GM23338 (cell line): ENCODE data around the gene GUCY1A2. TPM values are rescaled to one million over a fixed set of nuclear protein-coding genes. Genes with fewer than 3 reads are reported as not detected.

ENCODE experiments used
- ATAC-seq: fragments of 200-7000 bp; cut with Tn5 transposase; 3 replicates; pipeline ENCODE4 v1.9.1; 2020
- DNase-seq: peaks from one replicate; pipeline ENCODE4 v3.0.0-alpha.2; 2015; ENCODE audit warnings: low spot score
- H2AFZ ChIP-seq: fragments of 200-600 bp; sonication (generic); 2 replicates; pipeline ENCODE4 v1.8.0; 2016; ENCODE audit warnings: antibody characterized with exemption, mild to moderate bottlenecking, moderate library complexity
- H3F3A ChIP-seq: fragments of 200-600 bp; sonication (generic); replicated peaks from 2 replicates; pipeline ENCODE4 v1.8.0; 2017; ENCODE audit warnings: antibody characterized with exemption, mixed run types, low read depth
- H3K27ac ChIP-seq: fragments of 200-600 bp; sonication (generic); 2 replicates; pipeline ENCODE4 v1.6.1; 2016; ENCODE audit warnings: low read depth
- H3K27me3 ChIP-seq: fragments of 200-600 bp; sonication (generic); 2 replicates; pipeline ENCODE4 v1.8.0; 2016; ENCODE audit warnings: mild to moderate bottlenecking, mixed run types, moderate library complexity; ENCODE audit not compliant: insufficient read depth
- H3K36me3 ChIP-seq: fragments of 200-600 bp; sonication (generic); 2 replicates; pipeline ENCODE4 v1.8.0; 2016; ENCODE audit warnings: mild to moderate bottlenecking; ENCODE audit not compliant: insufficient read depth
- H3K4me1 ChIP-seq: fragments of 200-600 bp; sonication (generic); 2 replicates; pipeline ENCODE4 v1.8.0; 2016; ENCODE audit warnings: mild to moderate bottlenecking, moderate library complexity; ENCODE audit not compliant: insufficient read depth
- H3K4me2 ChIP-seq: fragments of 200-600 bp; sonication (generic); 2 replicates; pipeline ENCODE4 v1.7.1; 2017; ENCODE audit warnings: mixed run types
- H3K4me3 ChIP-seq: fragments of 200-600 bp; sonication (generic); 2 replicates; pipeline ENCODE4 v1.6.1; 2016; ENCODE audit warnings: mixed run types
- H3K79me2 ChIP-seq: fragments of 200-600 bp; sonication (generic); replicated peaks from 2 replicates; pipeline ENCODE4 v1.8.0; 2017; ENCODE audit warnings: mild to moderate bottlenecking; ENCODE audit not compliant: insufficient read depth
- H3K9me2 ChIP-seq: fragments of 200-600 bp; sonication (generic); 2 replicates; pipeline ENCODE4 v1.8.0; 2017; ENCODE audit not compliant: insufficient read depth
- H4K20me1 ChIP-seq: fragments of 200-600 bp; sonication (generic); replicated peaks from 2 replicates; pipeline ENCODE4 v1.8.0; 2017; ENCODE audit warnings: mild to moderate bottlenecking; ENCODE audit not compliant: insufficient read depth
- H3K27ac Mint-ChIP-seq: 2 replicates; pipeline ENCODE4 v1.8.0; 2020; ENCODE audit warnings: inconsistent platforms, mild to moderate bottlenecking, moderate library complexity, mixed read lengths
- H3K27me3 Mint-ChIP-seq: 3 replicates; pipeline ENCODE4 v1.8.0; 2022; ENCODE audit warnings: low read depth, mild to moderate bottlenecking, moderate library complexity, mixed read lengths, inconsistent platforms; ENCODE audit not compliant: insufficient read depth, poor library complexity
- H3K36me3 Mint-ChIP-seq: 3 replicates; pipeline ENCODE4 v1.8.0; 2021; ENCODE audit warnings: low read depth, mild to moderate bottlenecking, inconsistent platforms, moderate library complexity, mixed read lengths
- H3K4me1 Mint-ChIP-seq: 3 replicates; pipeline ENCODE4 v1.8.0; 2020; ENCODE audit warnings: mild to moderate bottlenecking, inconsistent platforms, mixed read lengths
- H3K4me3 Mint-ChIP-seq: 3 replicates; pipeline ENCODE4 v1.8.0; 2021; ENCODE audit warnings: moderate library complexity, mild to moderate bottlenecking, inconsistent platforms, mixed read lengths
- H3K9me3 Mint-ChIP-seq: 3 replicates; pipeline ENCODE4 v1.8.0; 2020; ENCODE audit warnings: moderate library complexity, mild to moderate bottlenecking, inconsistent platforms, mixed read lengths
- CTCF ChIP-seq, 2 experiments: fragments of 200-600 bp in 1 of 2; sonication (generic) in 1 of 2; conservative IDR thresholded peaks; 2 replicates each; pipeline versions ENCODE4 v1.5.1 to v1.6.1; 2016 to 2017; ENCODE audit warnings: antibody characterized with exemption in 2 of 2, low read depth in 2 of 2, mild to moderate bottlenecking in 2 of 2, moderate library complexity in 1 of 2
- EZH2phosphoT487 ChIP-seq: fragments of 200-600 bp; sonication (generic); IDR thresholded peaks from one replicate; pipeline ENCODE4 v1.8.1; 2018; ENCODE audit warnings: antibody characterized with exemption; ENCODE audit not compliant: unreplicated experiment
- JUNB ChIP-seq: IDR thresholded peaks from one replicate; pipeline ENCODE4 v1.6.1; 2016; ENCODE audit warnings: antibody characterized with exemption; ENCODE audit not compliant: unreplicated experiment
- NANOG ChIP-seq: IDR thresholded peaks from 2 replicates; pipeline ENCODE4 v1.6.1; 2016; ENCODE audit warnings: antibody characterized with exemption, borderline replicate concordance
- REST ChIP-seq: IDR thresholded peaks from one replicate; pipeline ENCODE4 v1.6.1; 2018; ENCODE audit warnings: antibody characterized with exemption; ENCODE audit not compliant: unreplicated experiment
- ZNF331 ChIP-seq: fragments of 250-450 bp; sonication (Bioruptor Pico); IDR thresholded peaks from 2 replicates; pipeline ENCODE4 v1.5.0; 2020; ENCODE audit warnings: low read depth, mild to moderate bottlenecking, moderate library complexity
- polyA plus RNA-seq: library from polyadenylated mRNA; unstranded; fragments of >200 nt; fragmentation: Nextera tagmentation; extraction: Ambion mirVana; gene quantifications from 2 replicates; pipeline ENCODE4 v1.2.1, GENCODE V29; 2016
- total RNA-seq: library from RNA; depleted of rRNA; stranded (reverse); fragments of >200 nt; shearing (Covaris generic); gene quantifications from 2 replicates; pipeline ENCODE4 v1.2.3, GENCODE V29; 2014

GUCY1A2 gene
- total and polyA plus RNA-seq, 2 experiments from 2014 or later = 0.36 to 1.4 TPM

DNA sequence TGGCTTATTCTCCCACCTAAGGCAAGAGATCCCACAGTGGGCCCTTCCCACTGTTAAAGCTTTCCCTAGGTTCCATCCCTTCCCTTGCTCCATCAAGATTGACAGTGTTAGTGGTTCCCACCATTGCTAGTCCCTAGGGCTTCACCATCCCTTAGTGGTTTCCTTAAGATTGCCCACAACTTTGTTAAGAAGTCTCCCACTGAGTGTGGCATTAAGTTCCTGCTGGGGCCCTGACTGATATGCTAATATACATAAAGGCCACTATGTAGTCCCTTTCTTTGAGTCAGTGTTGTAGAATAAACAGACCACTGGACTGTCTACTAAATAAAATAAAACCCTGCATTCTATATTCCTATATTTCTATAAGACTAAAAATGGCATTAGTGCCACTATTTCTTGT lies 176.1 kb downstream of the GUCY1A2 start:
- H3K4me3 Mint-ChIP-seq = no peak overlapping the region
- no peak overlapping the region for H2AFZ ChIP-seq
- H3K27me3 Mint-ChIP-seq = peaks cover 2% of the 10 kb centered on the region
- no peaks in the 10 kb centered on the region; the same call in 2 of the 3 replicates for H3K4me1 Mint-ChIP-seq
- no peak overlapping the region for H3K4me2 ChIP-seq
- no peaks in the 10 kb centered on the region for H3K36me3 ChIP-seq
- H3K27me3 ChIP-seq = peaks cover 4% of the 10 kb centered on the region; the same call in 1 of the 2 replicates
- H3K27ac ChIP-seq = no peak overlapping the region
- no peaks in the 10 kb centered on the region for H3F3A ChIP-seq
- DNase-seq (no peak), ATAC-seq (peak; percentile 63)
- H4K20me1 ChIP-seq = no peaks in the 10 kb centered on the region
- H3K9me3 Mint-ChIP-seq = no peaks in the 10 kb centered on the region
- H3K4me3 ChIP-seq = no peak overlapping the region
- H3K9me2 ChIP-seq = no peaks in the 10 kb centered on the region
- H3K27ac Mint-ChIP-seq = no peak overlapping the region
- no peaks in the 10 kb centered on the region for H3K79me2 ChIP-seq
- no peaks in the 10 kb centered on the region for H3K36me3 Mint-ChIP-seq
- H3K4me1 ChIP-seq = no peaks in the 10 kb centered on the region; the same call in 1 of the 2 replicates
- TF ChIP-seq EZH2phosphoT487 (no peak), JUNB (no peak), REST (no peak), NANOG (0 out of 2 replicates have a peak, but pooled peaks have one; percentile 24), CTCF (conservative IDR thresholded peaks at IDR 0.05; ENCODE audit: low read depth in 2 of 2) (no peak), ZNF331 (CRISPR knock-in tag) (no peak)

DNA sequence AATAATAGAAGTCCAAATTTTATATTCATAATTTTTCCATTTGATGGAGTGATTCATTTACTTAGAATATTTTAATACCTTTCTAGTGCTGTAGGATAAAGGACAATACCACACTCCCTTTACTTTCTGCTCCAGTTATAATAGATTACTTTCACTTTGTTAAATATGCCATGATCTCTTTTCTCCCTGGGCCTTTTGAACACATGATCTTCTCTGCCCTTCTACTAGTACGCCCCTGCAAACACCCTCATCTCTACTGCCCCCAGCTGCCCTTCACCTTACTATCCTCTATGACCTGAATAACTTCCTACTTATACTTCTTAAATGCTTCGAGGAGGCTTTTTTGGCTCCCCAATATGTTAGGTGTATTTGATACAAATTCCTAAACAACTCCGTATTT lies 177.3 kb downstream of the GUCY1A2 start:
- no peak overlapping the region for H3K4me3 Mint-ChIP-seq
- TF ChIP-seq CTCF (conservative IDR thresholded peaks at IDR 0.05; ENCODE audit: low read depth in 2 of 2) = peak; percentile 22 to 34; a peak in 3 of 4 replicates
- no peak for TF ChIP-seq REST
- DNase-seq = peak; percentile 24
- H3K27ac Mint-ChIP-seq = no peak overlapping the region
- Histone ChIP-seq H3K27me3 (peaks cover 4% of the 10 kb centered on the region; the same call in 1 of the 2 replicates), H3K9me2 (no peaks in the 10 kb centered on the region), H2AFZ (no peak overlapping the region), H3K4me2 (no peak overlapping the region), H3K27ac (no peak overlapping the region), H4K20me1 (no peaks in the 10 kb centered on the region), H3F3A (no peaks in the 10 kb centered on the region), H3K36me3 (no peaks in the 10 kb centered on the region), H3K4me1 (no peaks in the 10 kb centered on the region; the same call in 1 of the 2 replicates), H3K79me2 (no peaks in the 10 kb centered on the region), H3K4me3 (no peak overlapping the region)
- ATAC-seq = peak; percentile 44; the same call in 2 of the 3 replicates
- no peaks in the 10 kb centered on the region for H3K9me3 Mint-ChIP-seq
- H3K4me1 Mint-ChIP-seq = no peaks in the 10 kb centered on the region; the same call in 2 of the 3 replicates
- no peaks in the 10 kb centered on the region for H3K36me3 Mint-ChIP-seq
- peaks cover 2% of the 10 kb centered on the region for H3K27me3 Mint-ChIP-seq
